Stomach (tissue), 4 donors: ENCODE data around the gene CORT.

ENCODE experiments used
- POLR2A ChIP-seq, 4 donors: fragments of 450-650 bp; IDR thresholded peaks; one replicate each; pipeline ENCODE4 v1.6.1; 2016; ENCODE audit warnings: antibody characterized with exemption in 4 of 4, control low read depth in 2 of 4, mild to moderate bottlenecking in 1 of 4, moderate library complexity in 1 of 4
- TF ChIP-seq, protein P1 (sequence below), 7 experiments: fragments of 450-650 bp in 4 of 7; fragments of 200-600 bp in 3 of 7; sonication (generic) in 3 of 7; IDR thresholded peaks; one replicate each; pipeline ENCODE4 v1.5.1; 2016 to 2019; ENCODE audit warnings: antibody characterized with exemption in 7 of 7, control low read depth in 2 of 7, mild to moderate bottlenecking in 1 of 7

DNA sequence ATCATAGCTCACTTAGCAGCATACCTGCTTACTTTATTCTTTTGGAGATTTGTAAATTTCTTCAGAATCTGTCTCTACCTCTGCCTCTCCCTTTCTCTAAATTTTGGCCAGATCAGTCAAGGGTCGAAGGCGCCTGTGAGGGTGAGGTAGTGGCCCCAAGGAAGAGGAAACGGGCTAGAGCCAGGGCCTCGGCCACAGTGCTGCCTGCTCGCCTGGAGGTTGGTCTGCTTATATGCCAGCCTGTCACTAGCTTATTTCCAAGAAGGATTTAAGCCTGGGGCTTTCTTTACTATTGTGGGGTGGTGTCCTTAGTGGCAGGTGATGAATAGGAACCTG lies 44.6 kb downstream of the CORT start:
- TF ChIP-seq, protein P1, sequence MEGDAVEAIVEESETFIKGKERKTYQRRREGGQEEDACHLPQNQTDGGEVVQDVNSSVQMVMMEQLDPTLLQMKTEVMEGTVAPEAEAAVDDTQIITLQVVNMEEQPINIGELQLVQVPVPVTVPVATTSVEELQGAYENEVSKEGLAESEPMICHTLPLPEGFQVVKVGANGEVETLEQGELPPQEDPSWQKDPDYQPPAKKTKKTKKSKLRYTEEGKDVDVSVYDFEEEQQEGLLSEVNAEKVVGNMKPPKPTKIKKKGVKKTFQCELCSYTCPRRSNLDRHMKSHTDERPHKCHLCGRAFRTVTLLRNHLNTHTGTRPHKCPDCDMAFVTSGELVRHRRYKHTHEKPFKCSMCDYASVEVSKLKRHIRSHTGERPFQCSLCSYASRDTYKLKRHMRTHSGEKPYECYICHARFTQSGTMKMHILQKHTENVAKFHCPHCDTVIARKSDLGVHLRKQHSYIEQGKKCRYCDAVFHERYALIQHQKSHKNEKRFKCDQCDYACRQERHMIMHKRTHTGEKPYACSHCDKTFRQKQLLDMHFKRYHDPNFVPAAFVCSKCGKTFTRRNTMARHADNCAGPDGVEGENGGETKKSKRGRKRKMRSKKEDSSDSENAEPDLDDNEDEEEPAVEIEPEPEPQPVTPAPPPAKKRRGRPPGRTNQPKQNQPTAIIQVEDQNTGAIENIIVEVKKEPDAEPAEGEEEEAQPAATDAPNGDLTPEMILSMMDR (IDR thresholded peaks at IDR 0.05), result no peak
- TF ChIP-seq POLR2A (IDR thresholded peaks at IDR 0.05), result no peak
